HG03520 (cell line): ENCODE data around the gene PHC3.
A peak's percentile ranks its signal among the peaks of the same experiment; 100 is the strongest.

ENCODE experiments used
- ATAC-seq: cut with Tn5 transposase; IDR thresholded peaks from one replicate; pipeline ENCODE4 v1.9.1; 2021; ENCODE audit warnings: mild to moderate bottlenecking, moderate library complexity; ENCODE audit not compliant: unreplicated experiment

PHC3 gene

GRCh38 chr3:170189398-170190256, 8.1 kb upstream of the PHC3 start:
- ATAC-seq = no peak

- peak; percentile 30 for ATAC-seq
Measured at GRCh38 chr3:170180079-170180907, 1.2 kb downstream of the PHC3 start.

DNA sequence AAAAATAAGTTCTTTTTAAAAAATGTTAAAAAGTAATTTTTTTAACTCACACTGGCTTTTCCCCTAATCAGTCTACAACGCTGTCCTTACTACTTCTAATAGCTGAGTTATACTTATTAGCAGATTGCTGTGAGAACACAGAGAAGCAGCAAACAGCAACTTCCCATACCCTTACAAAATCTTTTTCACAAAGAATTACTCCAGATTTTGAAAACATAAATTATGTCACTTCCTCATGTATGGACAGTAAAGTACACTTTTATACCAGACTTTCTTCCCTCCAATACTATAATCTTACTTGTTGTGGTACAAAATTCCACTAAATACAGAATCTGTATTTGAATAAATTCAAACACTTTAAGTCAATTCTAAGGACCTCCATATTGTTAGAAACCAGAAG, 2.1 kb downstream of the PHC3 start:
- no peak for ATAC-seq

DNA sequence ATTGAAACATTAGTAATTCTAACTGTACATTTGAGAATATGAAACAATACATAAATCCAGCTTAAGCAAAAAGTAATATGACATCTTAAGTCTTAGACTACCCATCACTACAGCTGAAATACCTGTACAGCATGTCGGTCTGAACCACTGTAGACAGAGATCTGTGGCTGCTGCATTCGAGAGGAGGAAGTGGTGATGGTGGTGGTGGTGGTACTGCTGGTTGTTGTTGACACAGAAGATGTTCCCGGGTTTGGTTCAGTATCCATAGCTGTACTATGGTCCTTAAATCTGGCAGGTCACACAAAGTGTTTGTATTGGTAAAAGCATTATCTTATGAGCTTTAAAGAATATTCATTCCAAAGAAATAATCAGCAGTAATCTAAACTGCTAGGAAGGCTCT, 2.9 kb downstream of the PHC3 start:
- ATAC-seq = no peak

- peak; percentile 70 for ATAC-seq
Measured at GRCh38 chr3:170171563-170171962, 10.0 kb downstream of the PHC3 start.

DNA sequence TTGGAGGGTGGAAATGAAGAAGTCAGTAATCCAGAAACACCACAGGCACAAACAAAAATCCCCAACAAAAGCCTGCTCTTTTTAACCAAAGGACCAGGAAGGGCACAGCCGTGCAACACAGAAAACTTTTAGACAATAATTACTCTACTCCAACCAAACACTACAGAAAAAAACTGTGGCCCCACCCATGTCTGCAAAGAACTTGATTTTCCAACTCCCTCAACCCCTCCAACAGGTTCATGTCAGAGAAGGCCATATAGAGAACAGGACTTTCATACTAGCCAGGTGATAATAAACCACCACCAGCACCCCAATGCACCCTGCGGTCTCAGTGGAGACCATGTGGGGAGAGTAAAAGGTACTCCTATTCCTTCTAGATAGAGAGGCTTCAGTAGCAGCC, 16.8 kb downstream of the PHC3 start:
- no peak for ATAC-seq

- no peak for ATAC-seq
Measured at GRCh38 chr3:170163956-170164645, 17.4 kb downstream of the PHC3 start.

- ATAC-seq = no peak
Measured at GRCh38 chr3:170162630-170163029, 18.9 kb downstream of the PHC3 start.

DNA sequence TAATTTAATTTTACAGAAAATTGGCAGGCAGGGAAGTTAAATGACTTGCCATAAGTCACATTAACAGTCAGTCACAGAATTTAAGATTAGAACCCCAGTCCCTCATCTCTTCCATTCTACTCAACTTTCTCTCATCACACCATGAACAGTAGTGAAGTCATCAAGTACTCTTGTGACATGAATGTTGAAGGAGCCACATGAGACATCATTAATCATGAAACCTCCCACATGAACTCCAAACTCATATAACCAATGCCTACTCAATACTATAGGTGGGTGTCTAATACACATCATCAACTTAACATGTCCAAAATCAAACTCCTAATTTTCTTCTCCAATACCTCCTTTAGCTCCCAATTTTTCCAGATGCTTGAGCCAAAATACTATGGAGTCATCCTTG, 19.5 kb downstream of the PHC3 start:
- no peak for ATAC-seq

DNA sequence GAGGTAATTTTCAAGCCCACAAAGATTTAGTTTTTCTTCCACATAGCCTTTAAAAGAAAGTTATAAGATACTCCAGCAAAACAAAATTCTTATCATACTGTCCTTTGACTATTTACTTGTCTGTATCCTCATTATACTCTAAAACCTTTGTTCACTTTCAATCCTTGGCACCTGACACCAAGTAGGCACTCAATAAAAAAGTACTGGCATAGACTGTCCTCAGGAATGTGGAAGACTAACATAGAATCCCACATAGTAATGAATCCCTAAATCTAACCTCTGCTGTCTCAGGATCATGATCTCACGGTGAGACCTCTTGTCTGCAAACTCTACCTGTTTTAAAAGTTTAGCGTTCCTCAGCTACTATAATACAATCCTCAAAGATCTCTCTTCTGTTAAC, 21.6 kb downstream of the PHC3 start:
- no peak for ATAC-seq

DNA sequence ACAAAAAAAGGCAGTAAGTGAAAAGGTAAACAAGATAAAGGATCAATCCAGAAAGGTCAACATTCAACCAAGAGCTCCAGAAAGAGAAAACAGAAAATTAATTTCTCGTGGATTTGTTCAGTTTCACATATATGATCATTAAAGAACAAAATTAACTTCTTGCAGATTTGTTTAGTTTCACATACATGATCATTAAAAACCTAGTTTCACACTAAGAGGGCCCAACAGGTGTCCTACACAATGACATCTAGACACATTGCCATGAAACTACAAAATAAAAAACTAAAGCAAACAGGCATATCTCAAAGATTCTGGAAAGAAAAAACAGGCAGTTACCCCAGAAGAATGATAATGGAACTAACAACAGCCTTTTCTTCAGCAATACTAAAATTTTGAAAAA, 22.1 kb downstream of the PHC3 start:
- no peak for ATAC-seq

DNA sequence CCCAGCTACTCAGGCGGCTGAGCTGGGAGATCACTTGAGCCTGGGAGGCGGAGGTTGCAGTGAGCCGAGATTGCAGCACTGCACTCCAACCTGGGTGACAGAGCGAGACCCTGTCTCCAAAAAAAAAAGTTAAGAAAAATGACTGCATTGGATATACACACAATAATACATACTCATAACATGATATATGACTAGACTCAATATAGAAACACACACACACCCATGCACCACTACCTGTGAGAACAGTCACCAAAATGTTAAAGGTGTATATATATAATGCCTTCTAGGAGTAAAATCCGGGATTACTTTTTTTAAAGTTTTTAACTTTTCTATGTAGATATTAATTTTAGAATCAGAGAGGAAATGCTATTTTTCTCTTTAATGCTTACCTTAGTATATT, 25.9 kb downstream of the PHC3 start:
- ATAC-seq = no peak

DNA sequence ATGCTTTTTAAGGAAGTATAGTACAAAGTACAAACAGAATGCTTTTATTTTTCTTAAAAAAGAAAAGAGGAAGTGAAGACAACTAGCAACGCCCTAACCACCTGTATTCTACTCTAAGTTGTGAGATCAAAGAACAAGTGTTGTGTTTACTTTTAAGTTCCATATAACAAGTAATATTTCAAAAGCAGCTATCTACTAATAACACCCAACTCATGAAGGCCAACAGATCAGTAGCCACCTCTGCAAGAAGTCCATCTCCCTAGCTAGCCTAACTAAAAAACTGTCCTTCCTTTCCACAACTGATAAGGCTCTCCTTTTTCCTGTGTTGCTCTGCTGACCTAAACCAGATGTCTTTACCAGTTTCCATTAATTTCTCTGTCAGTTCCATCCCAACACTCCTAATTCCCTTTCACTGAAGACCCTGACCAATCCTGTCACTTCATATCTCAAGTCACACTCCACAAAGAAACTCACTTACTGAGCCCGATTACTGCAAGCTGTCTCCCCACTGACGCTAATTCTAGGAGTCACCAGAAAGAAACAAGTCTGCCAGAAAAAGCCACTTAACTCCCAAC, 26.9 kb downstream of the PHC3 start:
- peak; percentile 97 for ATAC-seq

- peak; percentile 10 for ATAC-seq
Measured at GRCh38 chr3:170154084-170154483, 27.4 kb downstream of the PHC3 start.

- ATAC-seq = no peak
Measured at GRCh38 chr3:170151536-170151935, 30.0 kb downstream of the PHC3 start.

DNA sequence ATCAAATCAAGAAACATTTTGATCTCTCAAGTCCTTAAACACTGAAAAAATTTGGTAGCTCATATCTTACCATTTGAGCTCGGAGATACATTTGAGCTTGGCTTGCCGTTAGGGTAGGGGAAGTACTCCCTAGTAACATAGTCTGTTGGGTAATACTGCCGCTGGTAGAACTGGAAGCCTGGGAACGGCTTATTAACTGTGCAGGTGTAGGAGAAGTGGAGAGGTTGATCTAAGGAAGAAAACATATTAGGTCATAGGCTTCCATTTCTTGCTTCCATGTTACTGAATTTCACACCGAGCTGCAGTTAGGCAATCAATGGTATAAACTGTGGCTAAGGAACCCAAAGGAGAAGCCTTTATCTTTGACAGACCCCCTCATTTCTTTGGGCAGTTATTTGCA, 32.5 kb downstream of the PHC3 start:
- no peak for ATAC-seq

- ATAC-seq = no peak
Measured at GRCh38 chr3:170145278-170145677, 36.3 kb downstream of the PHC3 start.

DNA sequence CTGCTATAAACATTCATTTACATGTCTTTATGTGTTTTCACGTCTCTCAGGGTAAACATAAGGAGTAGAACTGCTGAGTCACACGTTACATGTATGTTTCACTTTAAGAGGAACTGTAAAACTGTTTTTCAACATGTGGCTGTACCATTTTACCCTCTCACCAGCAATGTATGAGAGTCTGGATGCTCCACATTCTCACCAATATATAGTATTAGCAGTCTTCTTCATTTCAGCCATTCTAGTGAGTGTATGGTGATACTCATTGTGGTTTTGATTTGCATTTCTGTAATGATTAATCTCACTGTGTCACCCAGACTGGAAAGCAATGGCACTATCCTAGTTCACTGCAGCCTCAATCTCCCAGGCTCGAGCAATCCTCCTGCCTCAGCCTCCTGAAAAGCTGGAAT, 37.1 kb downstream of the PHC3 start:
- ATAC-seq = peak; percentile 93

DNA sequence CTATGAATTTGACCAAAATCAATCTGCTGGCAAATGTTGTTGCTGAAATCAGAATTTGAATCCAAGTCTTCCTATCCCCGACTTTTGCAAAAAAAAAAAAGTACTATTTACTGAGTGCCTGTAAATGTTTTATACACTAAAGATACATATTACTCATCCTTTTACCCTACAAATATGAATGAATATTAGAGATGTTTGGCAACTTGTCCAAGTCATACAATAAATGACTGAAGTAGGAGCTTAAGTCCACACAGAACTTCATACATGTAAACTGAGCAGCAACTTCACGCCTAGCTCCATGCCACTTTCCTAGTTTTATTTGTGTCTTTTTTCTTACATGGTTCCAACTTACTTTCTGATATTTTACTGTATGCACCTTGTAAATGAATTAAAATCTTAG, 39.2 kb downstream of the PHC3 start:
- no peak for ATAC-seq

- ATAC-seq = no peak
Measured at GRCh38 chr3:170137986-170138385, 43.5 kb downstream of the PHC3 start.

DNA sequence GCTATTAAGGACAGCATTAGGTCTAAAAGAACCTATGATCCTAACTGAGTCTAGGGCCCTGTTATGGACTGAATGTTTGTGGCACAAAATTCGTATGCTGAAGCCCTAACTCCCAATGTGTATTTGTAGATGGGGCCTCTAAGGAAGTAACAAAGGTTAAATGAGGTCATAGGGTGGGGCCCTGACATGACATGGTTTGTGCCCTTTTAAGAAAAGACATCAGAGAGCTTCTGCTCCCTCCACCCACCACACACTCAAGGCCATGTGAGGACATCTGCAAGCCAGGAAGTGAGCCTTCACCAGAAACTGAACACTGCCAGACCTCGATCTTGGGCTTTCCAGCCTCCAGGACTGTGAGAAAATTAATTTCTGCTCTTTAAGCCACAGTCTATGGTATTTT, 49.2 kb downstream of the PHC3 start:
- no peak for ATAC-seq
